Heart left ventricle (tissue), 13 donors: ENCODE data around the gene ECHS1.
"Not testable (repeated sequence)": the region's sequence is repeated elsewhere in the genome, so short reads cannot be mapped to it uniquely, and the experiment has no call there.

Source experiments
- CTCF ChIP-seq, 12 donors: fragments of 200-600 bp; sonication (generic) in 4 of 12; IDR thresholded peaks; one replicate each; pipeline versions ENCODE4 v1.5.0 to v1.8.0; 2018 to 2022; ENCODE audit warnings: antibody characterized with exemption in 12 of 12, mild to moderate bottlenecking in 5 of 12
- POLR2A ChIP-seq, 2 donors: fragments of 450-650 bp; IDR thresholded peaks; one replicate each; pipeline ENCODE4 v1.6.1; 2017; ENCODE audit warnings: antibody characterized with exemption in 2 of 2, mild to moderate bottlenecking in 2 of 2, moderate library complexity in 2 of 2
- donor health status: ischemic (EF 13 %, LVEDD 7.1; RV severe dilation, severe dysfunction).
- donor health status: DM: no; HTN: yes; CAD: no.
- donor health status: DM: no; HTN: no; CAD: no.
- donor health status: ischemic (EF 25% LVEDD 6.9; RV normal size, moderate dysfunction).
- donor health status: ischemic (EF 25% LVEDD 5.7; RV mildly dilated, moderate dysfunction).
- donor health status: ischemic (EF 35%, LVEDD 5.7; RV mildly dilated, moderate dysfunction).
- donor health status: nonischemic (EF 11% LVEDD 7.7; RV severe dilation, severe dysfunction).
- donor health status: DM: yes; HTN: yes; CAD: no.
- donor health status: PGD.
- donor health status: ischemic (EF 29% LVEDD 5.4; RV normal size, mild dysfunction).
- donor health status: nonischemic (EF 23%, LVEDD 6.1; RV moderate dilation, normal function).

GRCh38 chr10:133414401-133414800 is 41.2 kb upstream of the ECHS1 start:
- TF ChIP-seq CTCF, POLR2A (IDR thresholded peaks at IDR 0.05): not testable (repeated sequence)
